IPS-NIHi7 (cell line): ENCODE measurements around the gene SFXN3.

Experiments used
- DNase-seq: peaks from one replicate; pipeline ENCODE4 v3.0.0; 2012; ENCODE audit warnings: mixed read lengths; ENCODE audit errors: extremely low spot score

SFXN3 gene, protein sequence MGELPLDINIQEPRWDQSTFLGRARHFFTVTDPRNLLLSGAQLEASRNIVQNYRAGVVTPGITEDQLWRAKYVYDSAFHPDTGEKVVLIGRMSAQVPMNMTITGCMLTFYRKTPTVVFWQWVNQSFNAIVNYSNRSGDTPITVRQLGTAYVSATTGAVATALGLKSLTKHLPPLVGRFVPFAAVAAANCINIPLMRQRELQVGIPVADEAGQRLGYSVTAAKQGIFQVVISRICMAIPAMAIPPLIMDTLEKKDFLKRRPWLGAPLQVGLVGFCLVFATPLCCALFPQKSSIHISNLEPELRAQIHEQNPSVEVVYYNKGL

GRCh38 chr10:101031128-101031795 is at the start of gene SFXN3, which contains the start of gene PDZD7:
Gene SFXN3 (plus strand): TSS chr10:101031234. CDS start chr10:101034695, 3,461 bp downstream.
Gene PDZD7 (minus strand): TSS chr10:101031129. CDS start chr10:101030219, 910 bp downstream.
- peak; percentile 93 for DNase-seq

GRCh38 chr10:100982916-100983830 is 47.9 kb upstream of the SFXN3 start:
- DNase-seq: no peak

GRCh38 chr10:100983868-100984671 is 47.0 kb upstream of the SFXN3 start:
- DNase-seq: no peak

GRCh38 chr10:100984672-100985177 is 46.3 kb upstream of the SFXN3 start:
- no peak for DNase-seq

GRCh38 chr10:100985336-100985735 is 45.7 kb upstream of the SFXN3 start:
- no peak for DNase-seq

GRCh38 chr10:100986623-100986951 is 44.4 kb upstream of the SFXN3 start:
- no peak for DNase-seq

DNA sequence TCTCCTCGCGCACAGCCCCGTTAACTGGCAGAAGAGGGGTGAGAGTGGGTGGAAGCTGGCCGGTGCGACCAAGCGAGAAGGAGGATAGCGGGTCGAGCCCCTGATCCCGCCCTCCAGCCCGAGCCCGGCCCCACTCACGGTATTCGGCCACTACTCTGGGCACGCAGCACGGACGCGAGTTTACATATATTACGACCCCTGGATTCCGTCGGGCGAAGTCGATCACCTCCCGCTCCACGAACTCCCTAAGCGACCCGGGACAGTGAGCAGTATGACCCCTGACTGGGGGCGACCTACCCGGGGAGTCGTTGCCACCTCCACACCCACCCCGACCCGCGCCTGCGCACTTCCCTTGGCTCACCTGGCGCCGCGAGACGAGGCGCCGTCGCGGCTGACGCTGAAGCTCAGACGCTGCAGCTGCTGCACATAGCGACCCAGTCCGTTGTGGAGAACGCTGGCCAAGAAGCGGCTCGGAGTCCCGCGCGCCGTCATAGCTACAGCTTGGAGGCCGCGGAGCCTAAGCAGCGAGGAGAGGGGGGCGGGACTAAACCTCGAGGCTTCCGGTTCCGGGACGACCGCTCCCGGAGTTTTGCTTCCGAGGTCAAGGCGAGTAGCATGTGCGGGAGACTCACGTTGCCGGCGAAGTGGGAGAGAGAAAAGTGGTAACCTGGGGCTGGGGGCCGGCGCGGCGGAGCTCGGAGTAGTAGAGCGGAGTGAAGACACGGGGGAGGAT is 43.9 kb upstream of the SFXN3 start, which contains the start of the genes MRPL43 and TWNK:
Gene MRPL43 (minus strand): TSS at position 546 of the 733 bp plus-strand sequence. CDS start 54 bp downstream, at position 492.
Gene TWNK (plus strand): TSS at position 592 of the 733 bp plus-strand sequence. CDS start 668 bp downstream, outside the sequence.
- peak; percentile 88 for DNase-seq

DNA sequence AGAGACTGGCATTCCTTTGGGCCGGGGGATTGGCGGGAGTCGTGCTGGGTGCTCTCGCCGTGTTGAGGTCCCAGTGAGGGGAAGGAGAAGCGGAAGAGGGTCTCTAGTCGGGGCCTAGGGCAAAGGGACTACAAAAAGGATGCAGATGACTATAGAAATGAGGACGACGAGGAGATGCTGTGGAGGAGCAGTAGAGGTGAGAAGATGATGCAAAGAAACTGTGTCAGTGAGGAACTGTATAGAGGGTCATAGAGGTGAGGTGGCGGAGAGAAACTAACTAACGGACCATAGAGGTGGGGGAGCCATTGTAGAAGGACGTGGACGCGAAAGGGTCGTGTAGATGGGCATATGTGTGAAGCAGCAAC is 43.4 kb upstream of the SFXN3 start:
- no peak for DNase-seq

DNA sequence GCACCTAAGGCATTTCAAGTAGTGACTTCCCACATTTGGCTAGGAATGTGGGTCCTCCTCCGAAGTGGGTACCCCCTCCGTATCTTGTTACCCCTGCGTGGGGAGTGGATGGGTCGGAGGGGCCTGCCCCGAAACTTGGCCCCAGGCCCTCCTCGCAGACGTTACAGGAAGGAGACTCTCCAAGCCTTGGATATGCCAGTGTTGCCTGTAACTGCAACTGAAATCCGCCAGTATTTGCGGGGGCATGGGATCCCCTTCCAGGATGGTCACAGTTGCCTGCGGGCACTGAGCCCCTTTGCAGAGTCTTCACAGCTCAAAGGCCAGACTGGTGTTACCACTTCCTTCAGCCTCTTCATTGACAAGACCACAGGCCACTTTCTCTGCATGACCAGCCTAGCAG is 42.9 kb upstream of the SFXN3 start:
- no peak for DNase-seq

DNA sequence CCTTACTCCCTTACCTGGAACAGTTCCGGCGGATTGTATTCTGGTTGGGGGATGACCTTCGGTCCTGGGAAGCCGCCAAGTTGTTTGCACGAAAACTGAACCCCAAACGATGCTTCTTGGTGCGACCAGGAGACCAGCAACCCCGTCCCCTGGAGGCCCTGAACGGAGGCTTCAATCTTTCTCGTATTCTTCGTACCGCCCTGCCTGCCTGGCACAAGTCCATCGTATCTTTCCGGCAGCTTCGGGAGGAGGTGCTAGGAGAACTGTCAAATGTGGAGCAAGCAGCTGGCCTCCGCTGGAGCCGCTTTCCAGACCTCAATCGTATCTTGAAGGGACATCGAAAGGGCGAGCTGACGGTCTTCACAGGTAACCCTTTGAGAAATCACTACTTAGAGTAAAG is 41.9 kb upstream of the SFXN3 start:
- DNase-seq: no peak

DNA sequence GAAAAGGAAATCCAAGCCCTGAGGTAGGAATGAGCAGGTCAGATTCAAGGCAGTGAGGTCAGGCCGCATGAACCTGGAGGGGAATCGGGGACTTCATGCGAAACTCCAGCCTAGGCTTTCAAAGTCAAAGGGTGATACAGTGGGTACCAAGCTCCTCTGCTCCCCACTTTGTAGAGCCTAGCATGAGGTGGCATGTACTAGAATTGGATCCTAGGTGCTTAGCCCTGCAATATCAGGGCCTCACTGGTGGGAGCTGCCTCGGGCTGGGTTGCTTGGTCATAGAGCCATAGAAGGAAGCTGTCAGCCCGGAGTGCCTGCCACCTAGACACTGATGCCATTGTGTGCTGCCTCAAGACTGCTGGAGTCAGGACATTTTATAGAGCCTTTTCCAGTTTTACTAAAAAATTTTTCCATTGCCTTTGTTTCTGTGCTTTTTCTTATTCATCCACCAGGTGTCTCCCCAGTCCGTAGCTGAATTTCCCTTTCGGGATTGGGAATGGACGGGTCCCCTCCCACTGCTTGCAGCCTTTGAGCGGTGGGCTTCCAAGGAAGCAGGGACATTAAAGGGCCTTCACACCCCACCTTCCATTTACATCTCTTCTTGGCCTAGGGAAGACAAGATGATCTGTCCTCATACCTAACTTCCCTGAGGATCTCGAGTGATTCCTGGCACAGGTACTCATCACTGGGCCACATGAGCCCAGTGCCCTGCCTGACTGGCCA is 36.9 kb upstream of the SFXN3 start:
- peak; percentile 53 for DNase-seq

- no peak for DNase-seq
Measured at GRCh38 chr10:100995181-100995580, 35.9 kb upstream of the SFXN3 start.

- peak; percentile 85 for DNase-seq
Measured at GRCh38 chr10:100996678-100997359, 34.2 kb upstream of the SFXN3 start.

DNA sequence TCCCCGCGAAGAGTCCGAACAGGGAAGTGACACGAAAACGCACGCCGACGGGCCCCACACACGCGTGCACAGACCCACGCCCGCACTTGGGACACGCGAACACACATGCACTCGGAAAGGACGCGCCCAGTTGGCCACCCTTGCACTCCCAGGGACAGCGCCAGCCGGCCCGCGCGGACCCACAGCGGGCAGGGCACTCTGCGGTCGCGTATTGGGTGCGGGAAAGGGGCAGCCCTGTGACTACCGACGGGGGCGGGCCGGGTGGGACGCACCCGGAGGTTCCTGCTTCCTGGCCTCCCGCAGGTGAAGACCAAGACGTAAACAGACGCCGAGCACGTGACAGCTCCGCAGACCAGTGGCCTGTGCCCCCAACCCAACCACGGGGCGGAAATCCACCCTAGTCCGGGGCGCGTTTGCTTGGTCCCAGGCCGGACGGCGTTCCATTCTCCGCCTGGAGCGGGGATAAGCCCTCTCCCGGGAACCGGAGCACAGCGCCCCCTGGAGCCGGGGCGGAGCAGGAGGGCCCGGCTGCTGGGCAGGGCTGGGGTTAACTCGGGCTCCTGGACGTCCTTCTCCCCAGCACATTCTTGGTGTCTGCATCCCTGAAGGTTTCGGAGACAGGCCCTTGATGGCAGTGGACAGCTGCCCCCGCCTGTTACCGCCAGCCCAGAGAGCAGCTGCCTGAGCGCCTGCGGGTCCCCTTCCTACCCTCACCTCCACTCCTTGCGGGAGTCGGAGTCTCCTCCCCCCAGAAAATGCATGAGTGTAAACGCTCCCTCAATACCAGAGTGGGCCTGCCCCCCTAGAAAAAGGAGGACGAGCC is 33.5 kb upstream of the SFXN3 start:
- peak; percentile 84 for DNase-seq

DNA sequence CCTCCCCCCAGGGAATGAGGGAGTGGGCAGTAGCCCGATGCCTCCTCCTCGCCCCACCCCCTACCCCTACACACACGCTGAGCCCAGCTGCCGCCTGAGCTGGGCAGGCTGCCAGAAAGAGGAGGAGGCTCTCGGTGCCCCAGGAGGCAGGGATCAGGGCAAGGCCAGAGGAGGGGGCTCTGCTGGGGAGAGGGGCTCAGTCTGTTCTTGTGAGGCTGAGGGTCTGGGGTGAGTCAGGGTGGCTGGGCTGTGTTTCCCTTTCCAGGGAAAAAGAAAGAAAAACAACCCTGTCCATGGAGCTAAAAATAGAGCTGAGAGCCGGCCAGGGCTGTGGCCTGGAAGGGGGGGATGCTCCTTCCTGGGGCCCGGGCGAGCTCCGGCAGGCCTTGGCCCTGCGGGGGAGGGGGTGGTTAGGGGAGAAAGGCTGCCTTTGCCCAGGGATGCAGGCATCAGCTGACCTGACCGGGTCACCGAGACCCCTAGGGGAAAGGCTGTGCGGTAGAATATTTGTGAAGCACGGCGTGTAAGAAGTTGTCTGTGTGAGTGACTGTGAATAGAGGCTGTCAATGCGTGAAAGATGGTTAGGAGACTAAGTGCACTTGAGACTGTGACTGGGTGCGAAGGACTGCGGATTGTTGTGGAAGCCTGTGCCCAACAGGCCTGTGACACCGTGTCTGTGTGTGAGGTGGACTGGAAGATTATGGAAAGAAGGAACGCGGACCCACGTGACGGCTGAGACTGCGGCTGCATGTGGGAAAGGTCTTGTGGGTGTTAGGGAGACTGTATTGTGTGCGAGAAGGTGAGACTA is 32.6 kb upstream of the SFXN3 start:
- DNase-seq: peak; percentile 78

DNA sequence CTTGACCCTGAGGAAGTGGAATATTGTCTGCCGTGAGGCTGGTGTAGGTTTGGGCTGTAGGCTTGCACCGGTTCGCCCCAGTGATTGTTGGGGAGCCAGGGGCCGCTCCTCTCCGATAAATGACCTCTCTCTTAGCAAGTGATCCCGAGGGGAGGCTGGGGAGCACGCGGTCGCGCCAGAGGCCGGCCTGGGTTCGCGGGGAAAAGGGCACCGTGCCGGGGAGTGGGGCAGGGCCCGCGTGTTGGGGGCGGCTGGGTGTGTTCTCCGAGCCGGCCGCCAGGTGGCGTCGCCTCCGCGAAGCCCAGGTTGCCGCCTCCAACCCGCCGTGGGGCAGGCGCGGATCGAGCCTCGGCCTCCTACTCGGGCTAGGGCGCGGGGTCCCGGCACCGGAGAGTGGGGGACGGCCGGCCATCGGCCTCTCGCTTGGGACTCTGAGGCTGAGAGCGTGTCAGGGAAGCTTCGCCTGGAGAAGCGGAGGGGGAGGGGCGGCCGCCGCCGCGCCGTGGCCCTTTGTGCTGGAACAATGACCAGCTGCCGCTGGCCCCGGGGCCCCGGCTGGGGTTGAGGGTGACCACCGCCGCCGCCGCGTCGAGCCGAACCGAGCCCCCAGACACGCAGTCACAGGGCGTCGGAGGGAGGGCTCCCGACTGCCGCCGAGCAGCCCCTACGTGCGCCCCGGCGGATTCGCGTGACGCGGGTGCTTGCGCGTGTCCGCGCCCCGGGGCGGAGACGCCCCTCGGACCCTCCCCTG is 31.9 kb upstream of the SFXN3 start:
- DNase-seq: peak; percentile 74

DNA sequence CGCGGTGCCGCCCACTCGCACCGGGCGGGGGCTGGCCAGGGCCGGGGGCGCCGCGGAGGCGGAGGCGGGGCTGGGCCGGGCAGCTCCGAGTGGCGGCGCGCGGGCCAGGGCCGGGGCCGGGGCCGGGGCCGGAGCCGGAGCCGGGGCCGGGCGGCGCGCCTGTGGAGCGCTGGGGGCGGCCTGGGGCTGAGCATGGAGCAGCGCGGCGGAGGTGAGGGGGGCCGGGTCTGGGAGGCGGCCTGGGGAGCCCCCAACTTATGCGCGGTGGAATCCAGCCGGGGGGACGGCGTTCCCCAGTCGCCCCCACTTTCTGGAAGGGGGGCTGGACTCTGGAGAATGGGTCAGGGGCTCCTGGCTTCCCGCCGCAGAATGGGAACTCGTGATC is 31.3 kb upstream of the SFXN3 start, which contains the start of gene LZTS2:
Gene LZTS2 (plus strand): TSS at position 67 of the 385 bp plus-strand sequence. CDS start 2,731 bp downstream, outside the sequence.
- peak; percentile 57 for DNase-seq
